Heart right ventricle (tissue), 16 donors: ENCODE measurements around the gene SCML2. TPM values are rescaled to one million over a fixed set of nuclear protein-coding genes. Genes with fewer than 3 reads are reported as not detected.
"Not testable (repeated sequence)": the region's sequence is repeated elsewhere in the genome, so short reads cannot be mapped to it uniquely, and the experiment has no call there.

ENCODE experiments used
- ATAC-seq, 8 donors: fragments of 200-7000 bp; cut with Tn5 transposase; one replicate each; pipeline ENCODE4 v1.9.1; 2020; ENCODE audit warnings: mild to moderate bottlenecking in 8 of 8, moderate library complexity in 8 of 8, moderate number of reproducible peaks in 1 of 8
- DNase-seq, 2 donors: peaks; one replicate each; pipeline ENCODE4 v3.0.0-alpha.2; 2020
- H3K27ac ChIP-seq, 10 donors: fragments of 200-600 bp; sonication (generic) in 2 of 10; one replicate each; pipeline versions ENCODE4 v1.5.0 to v1.8.0; 2020 to 2022; ENCODE audit warnings: mild to moderate bottlenecking in 3 of 10
- H3K27me3 ChIP-seq, 7 donors: fragments of 200-600 bp; one replicate each; pipeline ENCODE4 v1.8.0; 2021 to 2022; ENCODE audit warnings: mild to moderate bottlenecking in 2 of 7
- H3K36me3 ChIP-seq, 9 donors: fragments of 200-600 bp; sonication (generic) in 1 of 9; one replicate each; pipeline versions ENCODE4 v1.5.0 to v1.8.0; 2020 to 2022; ENCODE audit warnings: mild to moderate bottlenecking in 2 of 9
- H3K4me1 ChIP-seq, 9 donors: fragments of 200-600 bp; sonication (generic) in 1 of 9; one replicate each; pipeline versions ENCODE4 v1.5.0 to v1.8.0; 2020 to 2022; ENCODE audit warnings: mild to moderate bottlenecking in 4 of 9
- H3K4me3 ChIP-seq, 10 donors: fragments of 200-600 bp; sonication (generic) in 2 of 10; one replicate each; pipeline versions ENCODE4 v1.5.0 to v1.8.0; 2020 to 2022; ENCODE audit warnings: mild to moderate bottlenecking in 7 of 10, moderate library complexity in 2 of 10
- H3K9me3 ChIP-seq, 11 donors: fragments of 200-600 bp in 10 of 11; sonication (generic) in 2 of 11; one replicate each; pipeline versions ENCODE4 v1.5.0 to v1.8.0; 2013 to 2022; ENCODE audit warnings: mild to moderate bottlenecking in 2 of 11, control low read depth in 1 of 11, moderate library complexity in 1 of 11
- WGBS, 2 donors: extraction: QIAGEN DNeasy Blood & Tissue Kit; methylation state at CpG; one replicate each; pipeline ENCODE4 v1.1.7; 2013; ENCODE audit warnings: inconsistent platforms in 1 of 2; 5-methylcytosine and 5-hydroxymethylcytosine counted together
- intact Hi-C, 10 donors: fragments of 100-400 bp; cut with DNase I; formaldehyde crosslinking; loops; one replicate each; pipeline versions ENCODE4 v1.11.1 to v1.14.2; 2022
- polyA plus RNA-seq, 2 donors: library from polyadenylated mRNA; stranded (reverse); fragments of 200-250 nt; gene quantifications; one replicate each; pipeline ENCODE4 v1.2.3, GENCODE V29; 2013
- total RNA-seq, 10 donors: library from RNA; stranded (reverse); fragmentation: NEBNext Ultra II Directional in 3 of 10; extraction: Animal tissue kit (Norgen Biotek cat#: 25700) in 3 of 10; gene quantifications; one replicate each; pipeline versions ENCODE4 v1.2.1 to v1.2.4, GENCODE V29; 2021 to 2023
- TF ChIP-seq, protein P1 (sequence below), 9 donors: fragments of 200-600 bp; sonication (generic) in 2 of 9; IDR thresholded peaks; one replicate each; pipeline versions ENCODE4 v1.5.0 to v1.8.0; 2021 to 2022; ENCODE audit warnings: antibody characterized with exemption in 9 of 9, mild to moderate bottlenecking in 5 of 9, moderate library complexity in 1 of 9
- donor health status: Arrhythmogenic right ventricular cardiomyopathy.
- donor health status: ischemic (EF 13 %, LVEDD 7.1; RV severe dilation, severe dysfunction).
- donor health status: healthy with polysubstance abuse.
- donor health status: DM: no; HTN: yes; CAD: no.
- donor health status: DM: no; HTN: no; CAD: no.
- donor health status: ischemic (EF 25% LVEDD 6.9; RV normal size, moderate dysfunction).
- donor health status: ischemic (EF 25% LVEDD 5.7; RV mildly dilated, moderate dysfunction).
- donor health status: healthy.
- donor health status: DM: yes; HTN: yes; CAD: no.
- donor health status: Ischemic cardiomyopathy.
- donor health status: ischemic (EF 35%, LVEDD 5.7; RV mildly dilated, moderate dysfunction).
- donor health status: nonischemic (EF 11% LVEDD 7.7; RV severe dilation, severe dysfunction).
- donor health status: DM: yes; HTN: yes; CAD: no.
- donor health status: PGD.
- donor health status: ischemic (EF 29% LVEDD 5.4; RV normal size, mild dysfunction).
- donor health status: nonischemic (EF 23%, LVEDD 6.1; RV moderate dilation, normal function).

SCML2 gene
- total and polyA plus RNA-seq, 12 donors = 0.62 to 1.6 (median 0.91) TPM

GRCh38 chrX:18389966-18390365 lies 35.5 kb upstream of the SCML2 start:
- DNase-seq (no peak), ATAC-seq (no peak)
- Histone ChIP-seq H3K27me3 (no peaks in the 10 kb centered on the region), H3K9me3 (no peaks in the 10 kb centered on the region), H3K4me3 (no peak overlapping the region), H3K36me3 (no peaks in the 10 kb centered on the region), H3K27ac (no peak overlapping the region), H3K4me1 (no peaks in the 10 kb centered on the region)
- 67 to 71% methylated on average over 3 of the region's 3 CpGs for WGBS, 2 donors
- TF ChIP-seq, protein P1, sequence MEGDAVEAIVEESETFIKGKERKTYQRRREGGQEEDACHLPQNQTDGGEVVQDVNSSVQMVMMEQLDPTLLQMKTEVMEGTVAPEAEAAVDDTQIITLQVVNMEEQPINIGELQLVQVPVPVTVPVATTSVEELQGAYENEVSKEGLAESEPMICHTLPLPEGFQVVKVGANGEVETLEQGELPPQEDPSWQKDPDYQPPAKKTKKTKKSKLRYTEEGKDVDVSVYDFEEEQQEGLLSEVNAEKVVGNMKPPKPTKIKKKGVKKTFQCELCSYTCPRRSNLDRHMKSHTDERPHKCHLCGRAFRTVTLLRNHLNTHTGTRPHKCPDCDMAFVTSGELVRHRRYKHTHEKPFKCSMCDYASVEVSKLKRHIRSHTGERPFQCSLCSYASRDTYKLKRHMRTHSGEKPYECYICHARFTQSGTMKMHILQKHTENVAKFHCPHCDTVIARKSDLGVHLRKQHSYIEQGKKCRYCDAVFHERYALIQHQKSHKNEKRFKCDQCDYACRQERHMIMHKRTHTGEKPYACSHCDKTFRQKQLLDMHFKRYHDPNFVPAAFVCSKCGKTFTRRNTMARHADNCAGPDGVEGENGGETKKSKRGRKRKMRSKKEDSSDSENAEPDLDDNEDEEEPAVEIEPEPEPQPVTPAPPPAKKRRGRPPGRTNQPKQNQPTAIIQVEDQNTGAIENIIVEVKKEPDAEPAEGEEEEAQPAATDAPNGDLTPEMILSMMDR (IDR thresholded peaks at IDR 0.05) = no peak
- intact Hi-C loops = loop anchor here in 9 of 10 donors (2.0 to 10.0 kb wide), 10 partner anchors 507 to 947 kb away; no protein-coding TSS in a partner anchor

GRCh38 chrX:18377796-18378195 lies 23.3 kb upstream of the SCML2 start:
- intact Hi-C loops = loop anchor here in 1 of 10 donors (5.0 kb wide), 1 partner anchor 590 kb away; no protein-coding TSS in a partner anchor
- TF ChIP-seq, protein P1 (IDR thresholded peaks at IDR 0.05) = peak in 7 of 9 donors; percentile 23 to 50 (median 40)
- Histone ChIP-seq H3K27me3 (no peaks in the 10 kb centered on the region), H3K27ac (no peak overlapping the region), H3K9me3 (peaks cover 0 to 5% (median 0%) of the 10 kb centered on the region in 11 donors), H3K4me1 (no peaks in the 10 kb centered on the region), H3K4me3 (no peak overlapping the region), H3K36me3 (no peaks in the 10 kb centered on the region)
- no peak for DNase-seq
- WGBS, 2 donors = 12 to 22% methylated on average over 6 of the region's 6 CpGs
- ATAC-seq = no peak

- H3K4me3 ChIP-seq, H3K36me3 ChIP-seq, H3K27ac ChIP-seq, DNase-seq, H3K27me3 ChIP-seq, H3K9me3 ChIP-seq, H3K4me1 ChIP-seq, ATAC-seq: not testable (repeated sequence)
- 88 to 93% methylated on average over 9 of the region's 9 CpGs for WGBS, 2 donors
- intact Hi-C loops = loop anchor here in 1 of 10 donors (5.0 kb wide), 1 partner anchor 588 kb away; no protein-coding TSS in a partner anchor
Measured at GRCh38 chrX:18375131-18375805, 20.8 kb upstream of the SCML2 start.

- H3K4me3 ChIP-seq, intact Hi-C loops, H3K27ac ChIP-seq, ATAC-seq, H3K4me1 ChIP-seq, H3K9me3 ChIP-seq, H3K36me3 ChIP-seq, DNase-seq: not testable (repeated sequence)
- WGBS, 2 donors = 60 to 70% methylated on average over 5 of the region's 5 CpGs
- peaks cover 0 to 32% (median 0%) of the 10 kb centered on the region in 7 donors for H3K27me3 ChIP-seq
Measured at GRCh38 chrX:18369096-18369495, 14.6 kb upstream of the SCML2 start.

GRCh38 chrX:18368402-18368801 lies 13.9 kb upstream of the SCML2 start:
- Histone ChIP-seq H3K4me1 (no peaks in the 10 kb centered on the region), H3K4me3 (no peak overlapping the region), H3K36me3 (no peaks in the 10 kb centered on the region), H3K27ac (no peak overlapping the region), H3K27me3 (peaks cover 0 to 32% (median 0%) of the 10 kb centered on the region in 7 donors), H3K9me3 (no peaks in the 10 kb centered on the region)
- no peak for DNase-seq
- TF ChIP-seq, protein P1 (IDR thresholded peaks at IDR 0.05) = no peak
- no peak for ATAC-seq
- WGBS, 2 donors = 61 to 78% methylated on average over 4 of the region's 4 CpGs
- intact Hi-C loops = no loop called here
